ENCODE data around the gene MFSD12.

MFSD12 gene

DNA sequence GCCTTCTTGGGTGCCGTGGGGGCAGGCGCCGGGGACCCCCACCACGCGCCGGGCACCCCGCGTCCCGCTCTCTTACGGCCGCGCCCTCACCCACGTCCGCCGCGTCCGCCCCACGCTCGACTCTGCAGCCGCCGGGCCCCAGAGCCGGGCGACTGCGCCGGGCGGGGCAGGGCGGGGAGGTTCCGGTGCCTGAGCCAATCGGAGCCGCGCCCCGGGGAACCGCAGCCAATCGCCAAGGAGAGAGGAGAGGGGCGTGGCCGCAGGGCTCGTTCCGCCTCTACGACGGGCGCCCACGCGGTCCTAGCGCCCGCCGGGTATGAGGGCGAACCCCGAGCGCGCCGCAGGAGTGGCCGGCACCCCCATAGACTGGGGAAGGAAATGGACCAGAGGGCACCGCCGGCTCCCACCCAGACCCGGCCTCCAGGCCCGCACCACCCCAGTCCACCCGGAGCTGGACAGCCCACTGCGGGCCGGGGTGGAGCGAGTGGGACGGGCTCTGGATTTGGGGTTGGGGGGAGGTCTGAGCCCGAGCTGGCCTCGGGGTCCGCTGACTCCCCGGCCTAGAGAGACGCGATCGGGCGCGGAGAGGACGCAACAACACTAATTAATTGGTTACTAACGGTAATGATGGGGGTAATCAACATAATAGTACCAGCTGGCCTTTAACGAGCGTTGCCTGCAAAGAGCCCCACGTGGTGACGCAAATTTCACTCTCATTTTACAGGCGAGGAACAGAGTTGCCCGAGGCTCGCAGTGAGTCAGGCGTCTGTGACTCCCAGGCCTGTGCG is at the start of gene MFSD12:
MFSD12 (minus strand) TSS at position 126 of the 788 bp plus-strand sequence. CDS start 183 bp downstream, outside the sequence.
- Mint-ChIP-seq H3K4me3 (peak within 1 kb of the TSS; percentile 93 to 97), H3K27ac (peak within 1 kb of the TSS; percentile 86 to 95), H3K4me1 (peaks cover 55% of the 10 kb centered on the region), H3K9me3 (no peaks in the 10 kb centered on the region), H3K27me3 (no peaks in the 10 kb centered on the region)
- ATAC-seq = peak; percentile 94
- DNase-seq = peak; percentile 95

DNA sequence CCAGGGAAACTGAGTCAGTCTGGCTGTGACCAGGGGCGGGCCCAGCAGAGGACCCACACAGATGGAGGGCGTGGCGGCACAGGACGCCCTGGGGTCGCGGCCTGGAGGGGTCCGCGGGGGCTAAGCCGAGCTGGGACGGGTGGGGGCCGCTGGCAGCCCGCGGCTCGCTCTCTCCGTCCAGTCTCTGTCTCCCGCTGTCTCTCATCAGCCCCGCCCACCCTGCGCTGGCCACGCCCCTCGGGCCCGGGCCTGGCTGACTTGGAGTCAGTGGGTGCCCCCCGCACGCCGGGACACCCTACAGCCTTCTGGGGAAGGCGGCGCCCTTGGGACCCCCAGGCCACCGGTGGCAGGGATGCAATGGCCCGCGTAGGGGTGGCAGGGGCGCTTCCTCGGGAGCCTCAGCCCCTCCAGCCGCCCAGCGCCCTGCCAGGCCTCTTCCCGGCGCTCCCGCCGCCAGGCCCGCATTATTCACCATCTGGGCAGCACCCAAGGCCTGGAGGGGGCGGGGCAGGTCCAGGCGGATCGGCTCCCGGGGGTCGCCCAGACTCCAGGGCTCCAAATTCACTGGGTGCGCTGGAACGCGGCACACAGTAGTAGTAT is 49.4 kb upstream of the MFSD12 start, which contains the start of gene TBXA2R:
TBXA2R (minus strand) TSS at position 186 of the 600 bp plus-strand sequence. CDS start 6,241 bp downstream, outside the sequence.
- ATAC-seq (peak; percentile 59), DNase-seq (peak; percentile 74)
- H3K27me3 Mint-ChIP-seq = no peaks in the 10 kb centered on the region

DNA sequence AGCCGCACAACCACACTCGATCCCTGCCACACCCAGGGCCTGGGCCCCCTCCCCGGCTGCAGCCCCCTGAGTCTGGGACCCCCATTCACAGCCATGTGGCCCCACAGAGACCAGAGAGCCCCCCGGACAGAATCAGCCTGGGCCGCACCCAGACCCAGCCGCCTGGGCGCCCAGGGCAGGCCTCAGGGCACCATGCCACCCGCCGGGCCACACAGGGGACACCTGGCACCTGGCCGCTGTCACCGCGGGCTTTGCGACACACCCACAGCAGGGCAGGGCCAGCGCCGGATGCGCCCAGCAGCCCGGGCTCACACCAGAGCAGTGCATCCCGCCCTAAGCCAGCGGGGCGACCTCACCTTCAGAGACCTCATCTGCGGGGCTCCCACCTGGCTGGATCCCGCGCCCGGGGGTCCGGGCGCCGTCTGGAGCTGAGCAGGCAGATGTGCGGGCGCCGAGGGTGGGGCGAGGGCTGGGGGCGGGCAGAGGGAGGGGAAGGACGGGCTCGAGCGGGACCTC is 48.8 kb upstream of the MFSD12 start:
- ATAC-seq = peak; percentile 64
- Mint-ChIP-seq H3K4me1 (peaks cover 16% of the 10 kb centered on the region), H3K9me3 (no peaks in the 10 kb centered on the region), H3K27ac (no peak overlapping the region), H3K4me3 (no peak overlapping the region), H3K27me3 (no peaks in the 10 kb centered on the region)
- DNase-seq = peak; percentile 40 to 41

More for the DNA sequence above, 49.4 kb upstream of the MFSD12 start, which contains the start of gene TBXA2R:
- Mint-ChIP-seq H3K27ac (no peak within 1 kb of the TSS), H3K4me1 (peaks cover 16% of the 10 kb centered on the region), H3K4me3 (peak within 1 kb of the TSS in 1 of 2 donors; percentile 49), H3K9me3 (no peaks in the 10 kb centered on the region)

DNA sequence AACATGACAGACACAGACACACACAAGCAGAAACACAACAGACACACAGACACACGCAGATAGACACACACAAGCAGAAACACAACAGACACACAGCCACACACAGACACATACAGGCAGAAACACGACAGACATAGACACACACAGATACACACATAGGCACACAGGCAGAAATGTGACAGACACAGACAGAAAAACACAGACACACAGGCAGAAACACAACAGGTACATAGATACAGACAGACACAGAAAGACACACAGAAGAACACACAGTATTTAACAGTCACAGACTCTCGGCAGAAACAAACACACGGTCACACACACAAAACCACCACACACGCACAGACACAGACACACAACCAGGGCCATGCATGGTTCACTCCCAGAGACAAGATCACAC is 48.4 kb upstream of the MFSD12 start:
- no peak for DNase-seq
- ATAC-seq = no peak

DNA sequence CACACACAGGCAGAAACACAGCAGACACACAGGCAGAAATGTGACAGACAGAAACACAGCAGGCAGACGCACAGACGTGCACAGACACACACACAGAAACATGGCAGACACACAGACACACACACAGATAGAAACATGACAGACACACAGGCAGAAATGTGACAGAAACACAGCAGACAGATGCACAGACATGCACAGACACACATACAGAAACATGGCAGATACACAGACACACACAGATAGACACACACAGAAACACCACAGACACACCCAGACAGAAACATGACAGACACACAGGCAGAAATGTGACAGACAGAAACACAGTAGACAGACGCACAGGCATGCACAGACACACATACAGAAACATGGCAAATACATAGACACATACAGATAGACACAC is 48.0 kb upstream of the MFSD12 start:
- Mint-ChIP-seq H3K27me3 (no peaks in the 10 kb centered on the region), H3K27ac (no peak overlapping the region), H3K9me3 (no peaks in the 10 kb centered on the region), H3K4me3 (no peak overlapping the region), H3K4me1 (peaks cover 16% of the 10 kb centered on the region)
- no peak for DNase-seq
- no peak for ATAC-seq

More for the DNA sequence above, 48.4 kb upstream of the MFSD12 start:
- H3K27me3 Mint-ChIP-seq = no peaks in the 10 kb centered on the region
- no peak overlapping the region for H3K4me3 Mint-ChIP-seq
- peaks cover 16% of the 10 kb centered on the region for H3K4me1 Mint-ChIP-seq
- no peaks in the 10 kb centered on the region for H3K9me3 Mint-ChIP-seq
- H3K27ac Mint-ChIP-seq = no peak overlapping the region

DNA sequence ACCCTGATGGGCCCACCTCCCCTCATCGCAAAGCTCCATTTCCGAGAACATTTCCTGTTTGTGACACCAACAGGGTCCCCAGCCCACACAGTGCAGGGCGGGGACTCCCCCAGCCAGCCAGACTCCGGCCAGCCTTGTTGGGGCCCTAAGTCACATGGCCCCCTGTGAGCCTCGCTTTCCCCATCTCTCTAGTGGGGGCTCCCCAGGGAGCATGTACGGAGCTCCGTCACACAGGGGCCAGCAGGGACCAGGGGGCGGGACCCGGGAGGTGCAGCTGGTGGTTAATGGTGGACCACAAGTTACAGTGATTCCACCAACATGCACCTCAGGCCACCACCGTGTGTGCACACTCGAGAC is 47.6 kb upstream of the MFSD12 start:
- Mint-ChIP-seq H3K4me1 (peaks cover 16% of the 10 kb centered on the region), H3K9me3 (no peaks in the 10 kb centered on the region), H3K27ac (peak overlapping the region in 1 of 2 donors; percentile 84), H3K4me3 (no peak overlapping the region), H3K27me3 (no peaks in the 10 kb centered on the region)
- ATAC-seq = peak; percentile 75
- DNase-seq = peak; percentile 50 to 64

DNA sequence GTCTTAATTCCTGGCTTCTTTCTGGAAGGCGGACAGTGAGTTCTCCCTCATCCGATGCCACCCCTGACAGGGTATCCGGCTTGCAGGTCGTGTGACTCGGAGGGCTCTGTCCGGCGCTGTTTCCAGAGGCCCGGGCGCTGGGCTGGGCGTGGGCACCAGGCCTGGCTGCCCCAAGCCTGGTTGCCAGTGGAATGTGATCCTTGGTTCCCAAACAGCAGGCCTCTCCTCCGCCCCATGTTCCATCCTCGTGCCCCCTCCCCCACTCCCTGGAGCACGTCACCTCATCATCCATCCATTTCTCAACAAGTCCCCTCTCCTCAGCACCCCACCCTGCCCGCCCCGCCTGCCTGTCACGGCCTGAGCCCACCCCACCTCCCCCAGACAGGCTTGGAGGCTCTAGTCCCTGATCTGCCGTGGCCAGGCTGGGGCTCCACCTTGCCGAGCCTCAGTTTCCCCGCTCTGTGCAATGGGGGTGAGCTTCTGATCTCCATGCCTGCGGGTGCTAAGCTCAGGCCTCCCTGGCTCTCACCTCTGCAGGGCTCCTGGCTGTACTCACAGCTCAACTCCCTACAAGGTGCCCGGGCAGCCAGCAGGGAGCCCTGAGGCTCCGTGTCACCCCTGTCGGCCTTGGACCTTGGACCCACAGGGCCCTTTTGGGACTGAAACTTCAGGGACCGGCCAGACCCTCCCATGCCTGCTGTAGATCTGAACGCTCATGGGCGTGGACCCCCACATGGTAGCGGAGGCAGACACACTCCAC is 47.0 kb upstream of the MFSD12 start:
- ATAC-seq (peak; percentile 36), DNase-seq (no peak)
- Mint-ChIP-seq H3K4me1 (peaks cover 16% of the 10 kb centered on the region), H3K27me3 (no peaks in the 10 kb centered on the region), H3K9me3 (no peaks in the 10 kb centered on the region), H3K4me3 (no peak overlapping the region), H3K27ac (peak overlapping the region in 1 of 2 donors; percentile 84)

DNA sequence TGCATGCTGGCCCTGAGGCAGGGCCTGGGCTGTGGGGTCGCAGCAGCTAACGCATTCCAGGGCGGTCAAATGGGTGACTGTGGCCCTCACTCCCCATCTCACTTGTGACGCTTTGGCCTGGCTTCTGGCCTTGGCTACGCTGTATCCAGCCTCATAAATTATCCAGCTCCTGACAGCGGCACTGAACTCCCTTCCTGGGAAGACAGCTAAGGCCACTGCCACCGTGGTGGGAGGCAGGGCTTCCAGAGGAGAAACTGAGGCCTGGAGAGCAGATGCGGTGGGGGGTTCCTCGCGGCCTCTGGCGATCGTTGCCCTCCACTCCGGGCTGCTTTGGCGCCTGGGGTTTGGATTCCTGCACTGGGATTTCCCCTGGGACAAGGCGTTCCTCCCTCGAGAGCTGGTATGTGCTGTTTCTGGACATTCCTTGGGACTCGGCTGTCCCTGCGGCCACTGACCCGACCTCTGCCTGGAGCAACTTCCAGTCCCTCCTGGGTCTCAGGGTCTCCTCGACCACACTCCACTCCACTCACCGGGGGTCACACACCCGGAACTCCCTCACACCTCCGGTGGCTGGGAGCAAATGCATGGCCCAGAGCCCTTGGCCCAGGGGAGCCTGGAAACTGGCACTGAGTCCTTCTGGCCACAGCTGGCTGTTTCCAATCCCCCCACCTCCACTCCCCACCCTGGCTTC is 45.9 kb upstream of the MFSD12 start:
- ATAC-seq (no peak), DNase-seq (no peak)
- Mint-ChIP-seq H3K27ac (no peak overlapping the region), H3K27me3 (no peaks in the 10 kb centered on the region), H3K9me3 (no peaks in the 10 kb centered on the region), H3K4me1 (peaks cover 14% of the 10 kb centered on the region), H3K4me3 (no peak overlapping the region)

DNA sequence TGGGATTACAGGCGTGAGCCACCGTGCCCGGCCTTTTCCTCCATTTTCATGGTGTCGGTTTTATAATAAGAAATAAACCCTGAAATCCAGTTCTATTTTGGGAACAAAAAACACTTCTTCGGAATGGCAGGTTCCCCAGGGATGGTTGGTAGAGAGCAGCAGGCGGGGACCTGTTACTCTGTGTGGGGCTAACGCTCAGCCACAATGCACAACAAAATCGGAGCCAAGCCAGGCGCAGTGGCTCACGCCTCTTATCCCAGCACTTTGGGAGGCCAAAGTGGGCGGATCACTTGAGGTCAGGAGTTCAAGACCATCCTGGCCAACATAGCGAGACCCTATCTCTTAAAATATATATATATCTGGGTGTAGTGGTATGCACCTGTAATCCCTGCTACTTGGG is 43.6 kb upstream of the MFSD12 start:
- no peak for DNase-seq
- no peaks in the 10 kb centered on the region for H3K4me1 Mint-ChIP-seq
- no peak overlapping the region for H3K27ac Mint-ChIP-seq
- H3K27me3 Mint-ChIP-seq = no peaks in the 10 kb centered on the region
- H3K9me3 Mint-ChIP-seq = no peaks in the 10 kb centered on the region
- no peak overlapping the region for H3K4me3 Mint-ChIP-seq
- no peak for ATAC-seq

DNA sequence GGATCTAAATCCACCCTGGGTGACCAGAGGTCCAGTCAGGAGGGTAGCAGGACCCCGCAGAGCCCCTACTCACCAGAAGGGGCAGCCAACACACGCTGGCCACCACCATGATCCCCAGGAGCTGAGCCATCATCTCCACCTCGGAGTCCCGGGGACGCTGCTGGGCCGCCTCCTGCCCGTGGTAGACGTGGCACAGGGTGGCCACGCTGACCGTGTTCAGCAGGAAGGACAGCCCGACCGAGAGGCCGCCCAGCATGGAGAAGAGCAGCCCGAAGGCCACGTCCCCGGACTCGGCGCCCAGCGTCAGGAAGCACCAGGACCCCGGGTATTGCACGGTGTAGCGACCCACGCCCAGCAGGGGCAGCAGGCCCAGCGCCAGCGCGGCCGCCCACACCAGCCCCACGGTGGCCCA is 42.4 kb upstream of the MFSD12 start:
- Mint-ChIP-seq H3K27ac (no peak overlapping the region), H3K4me1 (no peaks in the 10 kb centered on the region), H3K27me3 (no peaks in the 10 kb centered on the region), H3K4me3 (no peak overlapping the region), H3K9me3 (no peaks in the 10 kb centered on the region)
- ATAC-seq = peak; percentile 18
- no peak for DNase-seq

DNA sequence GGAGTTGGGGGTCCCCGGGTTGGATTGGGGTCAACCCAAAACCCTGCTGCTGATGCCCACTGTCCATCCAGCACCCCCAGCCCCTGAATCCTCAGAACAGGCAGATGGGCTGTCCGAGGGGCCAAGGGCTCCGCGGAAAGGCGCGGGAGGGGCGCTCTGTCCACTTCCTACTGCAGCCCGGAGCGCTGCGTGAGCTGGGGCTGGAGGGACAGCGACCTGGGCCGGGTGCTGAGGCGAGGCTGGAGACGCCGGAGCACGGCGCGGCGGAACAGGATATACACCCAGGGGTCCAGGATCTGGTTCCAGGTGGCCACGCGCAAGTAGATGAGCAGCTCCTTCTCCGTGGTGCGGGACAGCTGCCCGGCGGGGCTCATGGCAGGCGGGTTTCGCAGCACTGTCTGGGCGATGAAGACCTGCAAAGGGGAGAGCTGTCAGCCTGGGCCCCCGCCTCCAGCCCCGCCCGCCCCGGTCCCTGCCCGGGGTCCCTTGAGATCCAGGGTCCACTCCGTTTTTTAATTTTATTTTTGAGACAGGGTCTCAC is 38.2 kb upstream of the MFSD12 start:
- Mint-ChIP-seq H3K4me3 (no peak overlapping the region), H3K9me3 (peaks cover 0 to 6% of the 10 kb centered on the region in 2 donors), H3K27me3 (no peaks in the 10 kb centered on the region), H3K27ac (no peak overlapping the region), H3K4me1 (no peaks in the 10 kb centered on the region)
- ATAC-seq (no peak), DNase-seq (no peak)

DNA sequence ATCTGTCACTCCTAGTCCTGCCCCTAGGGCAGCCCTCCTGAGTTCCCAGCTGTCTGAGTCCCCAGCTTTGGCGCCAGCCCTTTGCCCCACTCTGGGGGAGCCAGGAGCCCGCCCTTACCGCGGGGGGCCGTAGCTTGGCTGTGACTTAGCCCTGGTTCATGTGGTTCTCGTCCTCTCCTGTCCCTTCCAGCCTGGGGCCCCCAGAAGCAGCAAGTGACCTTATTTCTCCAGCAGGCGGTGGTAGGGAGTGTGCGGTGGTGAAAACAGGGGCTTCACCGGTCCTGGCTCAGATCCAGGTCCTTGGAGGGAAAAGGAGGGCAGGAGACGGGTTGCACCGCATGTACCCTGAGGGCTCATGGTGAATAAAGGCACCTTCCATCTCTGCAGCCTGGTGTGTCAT is 35.8 kb upstream of the MFSD12 start:
- no peak for ATAC-seq
- Mint-ChIP-seq H3K4me3 (no peak overlapping the region), H3K27ac (no peak overlapping the region), H3K4me1 (no peaks in the 10 kb centered on the region), H3K9me3 (peaks cover 0 to 6% of the 10 kb centered on the region in 2 donors), H3K27me3 (no peaks in the 10 kb centered on the region)
- no peak for DNase-seq

DNA sequence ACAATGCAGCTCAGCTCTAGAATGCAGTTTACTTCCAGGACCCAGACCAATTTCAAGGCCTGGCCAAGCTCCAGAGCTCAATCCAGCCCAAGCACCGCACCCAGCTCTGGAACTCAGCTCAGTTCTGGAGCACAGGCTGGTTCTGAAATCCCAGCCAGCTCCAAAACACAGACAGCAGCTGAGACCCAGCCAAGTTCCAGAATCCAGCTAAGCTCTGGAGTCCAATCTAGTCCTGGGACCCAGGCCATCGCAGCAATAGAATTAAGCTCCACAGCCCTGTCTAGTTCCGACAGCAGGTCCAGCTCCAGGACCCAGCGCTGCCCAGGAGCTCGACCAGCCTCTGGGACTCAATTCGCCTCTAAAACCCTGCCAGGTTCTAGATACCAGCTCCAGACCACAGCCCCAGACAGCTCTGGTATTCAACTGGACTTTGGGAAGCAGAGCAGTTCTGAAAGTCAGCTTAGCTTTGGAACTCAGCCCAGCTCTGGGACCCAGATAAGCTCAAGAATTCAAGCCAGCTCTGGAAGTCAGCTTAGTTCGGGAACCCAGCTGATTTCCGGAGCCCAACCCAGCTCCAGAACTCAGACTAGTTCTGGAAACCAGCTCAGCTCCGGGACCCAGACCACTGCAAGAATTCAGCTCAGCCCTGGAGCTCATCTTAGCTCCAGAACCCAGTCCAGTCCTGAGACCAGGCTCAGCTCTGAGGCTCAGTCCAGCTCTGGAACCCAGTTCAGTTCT is 34.7 kb upstream of the MFSD12 start:
- H3K27ac Mint-ChIP-seq = no peak overlapping the region
- H3K4me1 Mint-ChIP-seq = no peaks in the 10 kb centered on the region
- H3K9me3 Mint-ChIP-seq = peaks cover 0 to 6% of the 10 kb centered on the region in 2 donors
- no peak for ATAC-seq
- DNase-seq = no peak
- no peak overlapping the region for H3K4me3 Mint-ChIP-seq
- no peaks in the 10 kb centered on the region for H3K27me3 Mint-ChIP-seq

DNA sequence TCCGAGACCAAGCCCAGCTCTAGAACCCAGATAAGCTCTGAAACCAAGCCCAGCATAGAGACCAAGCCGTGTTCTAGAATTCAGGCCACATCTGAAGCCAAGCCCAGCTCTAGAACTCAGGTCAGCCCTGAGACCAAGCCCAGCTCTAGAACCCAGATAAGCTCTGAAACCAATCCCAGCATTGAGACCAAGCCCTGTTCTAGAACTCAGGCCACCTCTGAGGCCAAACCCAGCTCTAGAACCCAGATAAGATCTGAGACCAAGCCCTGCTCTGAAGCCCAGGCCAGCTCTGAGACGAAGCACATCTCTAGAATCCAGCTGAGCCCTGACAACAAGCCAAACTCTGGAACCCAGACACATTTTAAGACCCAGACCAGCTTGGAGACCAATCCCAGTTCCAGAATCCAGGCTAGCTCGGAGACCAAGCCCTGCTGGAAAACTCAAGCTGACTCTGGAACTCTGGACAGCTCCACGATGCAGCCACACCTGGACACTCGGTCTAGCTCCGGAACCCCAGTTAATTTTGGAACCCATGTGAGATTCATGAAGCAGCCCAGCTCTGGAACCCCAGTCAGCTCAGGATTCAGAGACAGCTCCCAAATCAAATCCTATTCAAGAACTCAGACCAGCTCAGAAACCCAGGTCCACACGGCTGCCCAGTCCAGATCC is 33.7 kb upstream of the MFSD12 start:
- Mint-ChIP-seq H3K27ac (no peak overlapping the region), H3K4me3 (no peak overlapping the region), H3K9me3 (peaks cover 0 to 6% of the 10 kb centered on the region in 2 donors), H3K27me3 (no peaks in the 10 kb centered on the region), H3K4me1 (peaks cover 4% of the 10 kb centered on the region)
- no peak for DNase-seq
- ATAC-seq = no peak

Measured in stimulated activated naive CD8-positive, alpha-beta T cell treated with anti-CD3 and anti-CD28 coated beads, Interleukin-15, amount 100 ng/mL, for 72 hours (primary cell).